Sigmoid colon (tissue), 3 donors: ENCODE measurements around the gene CCDC81.

ENCODE experiments used
- POLR2A ChIP-seq, 2 donors: fragments of 450-650 bp; IDR thresholded peaks; one replicate each; pipeline ENCODE4 v1.6.1; 2016; ENCODE audit warnings: antibody characterized with exemption in 2 of 2, mild to moderate bottlenecking in 2 of 2, moderate library complexity in 2 of 2
- TF ChIP-seq, protein P1 (sequence below), 4 experiments: fragments of 450-650 bp in 3 of 4; fragments of 200-600 bp in 1 of 4; IDR thresholded peaks; one replicate each; pipeline ENCODE4 v1.5.1; 2016 to 2019; ENCODE audit warnings: antibody characterized with exemption in 4 of 4, mild to moderate bottlenecking in 3 of 4, moderate library complexity in 2 of 4

DNA sequence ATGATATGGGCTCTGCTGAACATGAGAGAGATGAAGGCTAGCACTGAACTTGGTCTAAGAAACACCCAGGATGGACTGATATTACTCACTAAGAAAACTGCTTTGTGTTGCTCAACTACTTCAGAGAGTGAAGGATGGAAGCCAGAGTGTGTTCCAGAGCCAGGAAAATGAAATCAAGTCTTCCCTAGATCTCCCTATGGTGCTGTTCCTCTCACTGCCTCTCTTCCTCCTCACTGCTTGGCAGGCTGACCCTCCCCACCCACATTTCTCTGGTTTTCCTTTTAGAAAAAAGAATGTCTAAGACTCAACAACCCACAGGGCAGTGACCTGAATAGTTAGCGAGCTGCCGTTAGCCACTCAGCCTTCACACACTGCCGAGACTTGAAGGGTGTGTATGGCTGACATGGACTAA lies 65.6 kb downstream of the CCDC81 start:
- TF ChIP-seq, protein P1, sequence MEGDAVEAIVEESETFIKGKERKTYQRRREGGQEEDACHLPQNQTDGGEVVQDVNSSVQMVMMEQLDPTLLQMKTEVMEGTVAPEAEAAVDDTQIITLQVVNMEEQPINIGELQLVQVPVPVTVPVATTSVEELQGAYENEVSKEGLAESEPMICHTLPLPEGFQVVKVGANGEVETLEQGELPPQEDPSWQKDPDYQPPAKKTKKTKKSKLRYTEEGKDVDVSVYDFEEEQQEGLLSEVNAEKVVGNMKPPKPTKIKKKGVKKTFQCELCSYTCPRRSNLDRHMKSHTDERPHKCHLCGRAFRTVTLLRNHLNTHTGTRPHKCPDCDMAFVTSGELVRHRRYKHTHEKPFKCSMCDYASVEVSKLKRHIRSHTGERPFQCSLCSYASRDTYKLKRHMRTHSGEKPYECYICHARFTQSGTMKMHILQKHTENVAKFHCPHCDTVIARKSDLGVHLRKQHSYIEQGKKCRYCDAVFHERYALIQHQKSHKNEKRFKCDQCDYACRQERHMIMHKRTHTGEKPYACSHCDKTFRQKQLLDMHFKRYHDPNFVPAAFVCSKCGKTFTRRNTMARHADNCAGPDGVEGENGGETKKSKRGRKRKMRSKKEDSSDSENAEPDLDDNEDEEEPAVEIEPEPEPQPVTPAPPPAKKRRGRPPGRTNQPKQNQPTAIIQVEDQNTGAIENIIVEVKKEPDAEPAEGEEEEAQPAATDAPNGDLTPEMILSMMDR (IDR thresholded peaks at IDR 0.05): no peak
- no peak for TF ChIP-seq POLR2A (IDR thresholded peaks at IDR 0.05)
